ENCODE results near the gene RNF2.

Gene RNF2

GRCh38 chr1:185096531-185096930 is 51.2 kb downstream of the RNF2 start:
- DNase-seq (ENCODE audit: low spot score): peak; percentile 86

- DNase-seq (ENCODE audit: low spot score): no peak
These were observed 58.7 kb downstream of the RNF2 start for GRCh38 chr1:185104083-185104482.

GRCh38 chr1:185105121-185105520 is 59.8 kb downstream of the RNF2 start:
- DNase-seq (ENCODE audit: low spot score): no peak

- DNase-seq (ENCODE audit: low spot score): no peak
These were observed 63.0 kb downstream of the RNF2 start for GRCh38 chr1:185108321-185108720.

GRCh38 chr1:185110145-185110544 is 64.8 kb downstream of the RNF2 start:
- DNase-seq (ENCODE audit: low spot score): no peak

- no peak for DNase-seq (ENCODE audit: low spot score)
These were observed 66.5 kb downstream of the RNF2 start for GRCh38 chr1:185111873-185112272.

- DNase-seq (ENCODE audit: low spot score): no peak
These were observed 67.0 kb downstream of the RNF2 start for GRCh38 chr1:185112356-185112755.

- no peak for DNase-seq (ENCODE audit: low spot score)
These were observed 84.3 kb downstream of the RNF2 start for GRCh38 chr1:185129708-185130107.

GRCh38 chr1:185132534-185132933 is 87.2 kb downstream of the RNF2 start:
- DNase-seq (ENCODE audit: low spot score): no peak

- no peak for DNase-seq (ENCODE audit: low spot score)
These were observed 92.7 kb downstream of the RNF2 start for GRCh38 chr1:185137896-185138545.

GRCh38 chr1:185139246-185139645 is 93.9 kb downstream of the RNF2 start:
- no peak for DNase-seq (ENCODE audit: low spot score)

- DNase-seq (ENCODE audit: low spot score): peak; percentile 92
These were observed 98.9 kb downstream of the RNF2 start for GRCh38 chr1:185144233-185144632.

- no peak for DNase-seq (ENCODE audit: low spot score)
These were observed 105.9 kb downstream of the RNF2 start for GRCh38 chr1:185151215-185151614.

All from kidney capillary endothelial cell (primary cell).